HEK293 (cell line): Measurements from ENCODE around the gene HS3ST3A1.

ENCODE experiments used
- ZNF514 ChIP-seq: fragments of 450-650 bp; formaldehyde crosslinking; IDR thresholded peaks from 2 replicates; pipeline ENCODE4 v1.5.1; 2016; ENCODE audit warnings: missing biosample characterization, missing genetic modification characterization
- TF ChIP-seq, protein P1 (sequence below): fragments of 450-650 bp; formaldehyde crosslinking; IDR thresholded peaks from 2 replicates; pipeline ENCODE4 v1.5.1; 2016; ENCODE audit warnings: missing biosample characterization, missing genetic modification characterization
- TF ChIP-seq, protein P2 (sequence below): fragments of 450-650 bp; formaldehyde crosslinking; IDR thresholded peaks from 2 replicates; pipeline ENCODE4 v1.5.1; 2017; ENCODE audit warnings: missing biosample characterization, missing genetic modification characterization
- TF ChIP-seq, protein P3 (sequence below): fragments of 450-650 bp; IDR thresholded peaks from 2 replicates; pipeline ENCODE4 v1.5.1; 2018; ENCODE audit warnings: missing biosample characterization, missing genetic modification characterization

DNA sequence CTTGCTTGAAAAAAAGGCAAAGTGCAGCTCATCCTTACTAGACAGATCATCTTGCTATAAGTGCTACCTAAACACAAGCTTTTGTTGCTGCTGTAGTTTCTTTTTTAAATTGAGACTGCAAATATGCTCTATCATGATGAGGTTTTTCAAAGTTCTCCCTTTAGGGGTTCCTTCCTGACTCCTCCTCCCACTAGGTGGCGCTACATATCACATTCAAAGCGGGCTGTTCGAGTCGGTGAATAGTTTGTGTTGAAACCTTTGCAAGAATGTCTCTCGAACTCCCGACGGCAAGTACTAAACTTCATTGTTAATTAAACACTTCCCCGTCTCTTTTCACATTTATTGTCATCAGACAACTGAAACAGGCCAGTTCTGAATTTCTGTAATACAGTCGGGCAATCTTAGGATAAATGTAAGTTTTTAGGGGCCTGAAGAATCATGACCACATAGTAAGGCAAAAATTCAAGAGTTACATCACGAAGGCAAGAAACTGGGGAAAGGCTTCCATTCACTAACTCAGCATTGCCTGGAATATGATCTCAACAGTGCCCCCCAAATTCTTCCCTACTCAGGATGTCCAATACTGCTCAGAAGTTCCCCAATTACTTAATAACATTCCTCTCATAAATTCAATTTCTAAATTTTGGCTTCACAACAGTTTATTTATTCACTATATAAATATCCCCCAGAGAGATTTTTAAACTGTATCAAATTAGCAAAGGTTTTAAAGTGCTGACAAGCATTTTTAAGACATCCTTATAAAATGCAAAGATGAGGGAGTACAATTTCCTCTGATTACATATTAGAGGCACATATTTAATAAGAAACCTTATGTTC lies 6.7 kb downstream of the HS3ST3A1 start:
- TF ChIP-seq, protein P1, sequence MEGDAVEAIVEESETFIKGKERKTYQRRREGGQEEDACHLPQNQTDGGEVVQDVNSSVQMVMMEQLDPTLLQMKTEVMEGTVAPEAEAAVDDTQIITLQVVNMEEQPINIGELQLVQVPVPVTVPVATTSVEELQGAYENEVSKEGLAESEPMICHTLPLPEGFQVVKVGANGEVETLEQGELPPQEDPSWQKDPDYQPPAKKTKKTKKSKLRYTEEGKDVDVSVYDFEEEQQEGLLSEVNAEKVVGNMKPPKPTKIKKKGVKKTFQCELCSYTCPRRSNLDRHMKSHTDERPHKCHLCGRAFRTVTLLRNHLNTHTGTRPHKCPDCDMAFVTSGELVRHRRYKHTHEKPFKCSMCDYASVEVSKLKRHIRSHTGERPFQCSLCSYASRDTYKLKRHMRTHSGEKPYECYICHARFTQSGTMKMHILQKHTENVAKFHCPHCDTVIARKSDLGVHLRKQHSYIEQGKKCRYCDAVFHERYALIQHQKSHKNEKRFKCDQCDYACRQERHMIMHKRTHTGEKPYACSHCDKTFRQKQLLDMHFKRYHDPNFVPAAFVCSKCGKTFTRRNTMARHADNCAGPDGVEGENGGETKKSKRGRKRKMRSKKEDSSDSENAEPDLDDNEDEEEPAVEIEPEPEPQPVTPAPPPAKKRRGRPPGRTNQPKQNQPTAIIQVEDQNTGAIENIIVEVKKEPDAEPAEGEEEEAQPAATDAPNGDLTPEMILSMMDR (tag by site-specific recombination) = 0 out of 2 replicates have a peak, but pooled peaks have one; percentile 28
- TF ChIP-seq, protein P2, sequence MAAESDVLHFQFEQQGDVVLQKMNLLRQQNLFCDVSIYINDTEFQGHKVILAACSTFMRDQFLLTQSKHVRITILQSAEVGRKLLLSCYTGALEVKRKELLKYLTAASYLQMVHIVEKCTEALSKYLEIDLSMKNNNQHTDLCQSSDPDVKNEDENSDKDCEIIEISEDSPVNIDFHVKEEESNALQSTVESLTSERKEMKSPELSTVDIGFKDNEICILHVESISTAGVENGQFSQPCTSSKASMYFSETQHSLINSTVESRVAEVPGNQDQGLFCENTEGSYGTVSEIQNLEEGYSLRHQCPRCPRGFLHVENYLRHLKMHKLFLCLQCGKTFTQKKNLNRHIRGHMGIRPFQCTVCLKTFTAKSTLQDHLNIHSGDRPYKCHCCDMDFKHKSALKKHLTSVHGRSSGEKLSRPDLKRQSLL (tag by site-specific recombination) = no peak
- no peak for TF ChIP-seq ZNF514 (tag by site-specific recombination)
- TF ChIP-seq, protein P3, sequence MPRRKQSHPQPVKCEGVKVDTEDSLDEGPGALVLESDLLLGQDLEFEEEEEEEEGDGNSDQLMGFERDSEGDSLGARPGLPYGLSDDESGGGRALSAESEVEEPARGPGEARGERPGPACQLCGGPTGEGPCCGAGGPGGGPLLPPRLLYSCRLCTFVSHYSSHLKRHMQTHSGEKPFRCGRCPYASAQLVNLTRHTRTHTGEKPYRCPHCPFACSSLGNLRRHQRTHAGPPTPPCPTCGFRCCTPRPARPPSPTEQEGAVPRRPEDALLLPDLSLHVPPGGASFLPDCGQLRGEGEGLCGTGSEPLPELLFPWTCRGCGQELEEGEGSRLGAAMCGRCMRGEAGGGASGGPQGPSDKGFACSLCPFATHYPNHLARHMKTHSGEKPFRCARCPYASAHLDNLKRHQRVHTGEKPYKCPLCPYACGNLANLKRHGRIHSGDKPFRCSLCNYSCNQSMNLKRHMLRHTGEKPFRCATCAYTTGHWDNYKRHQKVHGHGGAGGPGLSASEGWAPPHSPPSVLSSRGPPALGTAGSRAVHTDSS (tag by site-specific recombination) = no peak
